Parathyroid adenoma (tissue), 2 donors: ENCODE data around the gene SSBP2.

Source experiments
- H2AFZ ChIP-seq: fragments of 300-600 bp; sonication (generic); one replicate; pipeline ENCODE4 v1.7.0; 2017; ENCODE audit warnings: antibody characterized with exemption, mild to moderate bottlenecking
- H3K27ac ChIP-seq: fragments of 300-600 bp; sonication (generic); one replicate; pipeline ENCODE4 v1.7.0; 2017
- H3K27me3 ChIP-seq: fragments of 300-600 bp; sonication (generic); one replicate; pipeline ENCODE4 v1.7.0; 2017; ENCODE audit warnings: low read length; ENCODE audit not compliant: control insufficient read depth, insufficient read depth
- H3K36me3 ChIP-seq: fragments of 300-600 bp; sonication (generic); one replicate; pipeline ENCODE4 v1.7.0; 2017; ENCODE audit warnings: low read length; ENCODE audit not compliant: control insufficient read depth, insufficient read depth
- H3K4me1 ChIP-seq: fragments of 300-600 bp; sonication (generic); one replicate; pipeline ENCODE4 v1.7.0; 2017; ENCODE audit warnings: control low read depth
- H3K4me2 ChIP-seq: fragments of 300-600 bp; sonication (generic); one replicate; pipeline ENCODE4 v1.7.0; 2017; ENCODE audit warnings: low read length
- H3K4me3 ChIP-seq: fragments of 300-600 bp; sonication (generic); one replicate; pipeline ENCODE4 v1.7.0; 2017; ENCODE audit warnings: low read depth, low read length
- H3K79me2 ChIP-seq: fragments of 300-600 bp; sonication (generic); one replicate; pipeline ENCODE4 v1.7.0; 2017; ENCODE audit warnings: control low read depth
- H3K9ac ChIP-seq: fragments of 300-600 bp; sonication (generic); one replicate; pipeline ENCODE4 v1.7.0; 2017; ENCODE audit warnings: mild to moderate bottlenecking
- H3K9me3 ChIP-seq: fragments of 300-600 bp; sonication (generic); one replicate; pipeline ENCODE4 v1.7.0; 2017; ENCODE audit warnings: low read length; ENCODE audit not compliant: control insufficient read depth
- CTCF ChIP-seq: fragments of 300-600 bp; sonication (generic); IDR thresholded peaks from one replicate; pipeline ENCODE4 v1.7.0; 2017; ENCODE audit warnings: antibody characterized with exemption, mild to moderate bottlenecking
- donor health status: primary hyperparathyroidism.

The SSBP2 gene

GRCh38 chr5:81435023-81435422 lies 315.9 kb downstream of the SSBP2 start:
- Histone ChIP-seq H3K9ac (no peak overlapping the region), H3K27me3 (no peaks in the 10 kb centered on the region), H3K79me2 (no peaks in the 10 kb centered on the region), H3K4me2 (no peak overlapping the region), H3K4me3 (no peak overlapping the region), H3K36me3 (no peaks in the 10 kb centered on the region), H3K9me3 (no peaks in the 10 kb centered on the region), H3K4me1 (no peaks in the 10 kb centered on the region), H2AFZ (no peak overlapping the region), H3K27ac (no peak overlapping the region)
- TF ChIP-seq CTCF = no peak

GRCh38 chr5:81429985-81430384 lies 320.9 kb downstream of the SSBP2 start:
- Histone ChIP-seq H3K9me3 (no peaks in the 10 kb centered on the region), H3K27ac (no peak overlapping the region), H3K36me3 (no peaks in the 10 kb centered on the region), H3K4me2 (no peak overlapping the region), H3K27me3 (no peaks in the 10 kb centered on the region), H3K9ac (no peak overlapping the region), H3K4me1 (peaks cover 4% of the 10 kb centered on the region), H3K4me3 (no peak overlapping the region), H2AFZ (no peak overlapping the region), H3K79me2 (no peaks in the 10 kb centered on the region)
- no peak for TF ChIP-seq CTCF

DNA sequence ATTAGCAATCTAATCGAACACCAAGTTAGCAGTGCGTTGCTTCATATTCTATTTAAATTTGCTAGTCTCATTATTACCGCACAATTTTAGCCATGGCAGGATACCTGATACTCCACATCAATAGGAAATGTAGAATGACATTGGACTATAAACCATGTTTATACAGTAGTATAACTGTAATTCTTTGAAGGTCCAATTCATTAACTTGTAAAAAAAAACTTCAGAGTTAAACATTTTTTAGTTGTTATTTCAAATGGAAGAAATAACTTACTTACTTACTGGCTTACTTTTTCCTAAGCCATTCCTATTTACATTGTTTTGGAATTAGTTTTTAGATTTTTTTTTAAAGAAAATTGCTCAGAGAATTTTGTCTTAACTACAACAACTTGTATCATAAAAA lies 321.5 kb downstream of the SSBP2 start:
- Histone ChIP-seq H3K36me3 (no peaks in the 10 kb centered on the region), H3K4me2 (no peak overlapping the region), H3K9ac (no peak overlapping the region), H3K4me3 (no peak overlapping the region), H2AFZ (no peak overlapping the region), H3K27ac (no peak overlapping the region), H3K27me3 (no peaks in the 10 kb centered on the region), H3K9me3 (no peaks in the 10 kb centered on the region), H3K79me2 (no peaks in the 10 kb centered on the region), H3K4me1 (peaks cover 4% of the 10 kb centered on the region)
- no peak for TF ChIP-seq CTCF

DNA sequence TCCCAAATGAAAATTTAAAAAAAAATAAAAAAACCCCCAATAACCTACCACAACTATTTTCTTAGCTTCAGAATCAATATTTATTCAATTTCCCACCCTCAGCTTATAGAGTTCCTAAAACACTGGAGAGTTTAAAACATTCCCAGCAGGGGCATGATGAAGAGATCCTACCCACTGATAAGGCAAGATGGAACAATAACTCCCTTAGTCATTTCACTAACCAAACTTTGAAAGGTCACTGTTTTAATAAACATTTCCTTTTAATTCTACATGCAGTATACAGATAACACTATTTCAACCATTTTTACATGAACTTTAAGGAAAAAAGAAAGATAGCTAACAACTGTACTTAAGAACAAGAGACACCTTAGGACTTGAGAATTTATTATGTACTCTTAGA lies 322.0 kb downstream of the SSBP2 start:
- Histone ChIP-seq H3K4me1 (peaks cover 4% of the 10 kb centered on the region), H3K9ac (no peak overlapping the region)
- TF ChIP-seq CTCF = no peak

GRCh38 chr5:81428446-81428845 lies 322.5 kb downstream of the SSBP2 start:
- Histone ChIP-seq H3K79me2 (no peaks in the 10 kb centered on the region), H2AFZ (no peak overlapping the region), H3K27ac (no peak overlapping the region), H3K4me3 (no peak overlapping the region), H3K27me3 (no peaks in the 10 kb centered on the region), H3K4me2 (no peak overlapping the region), H3K9ac (no peak overlapping the region), H3K9me3 (no peaks in the 10 kb centered on the region), H3K4me1 (peaks cover 4% of the 10 kb centered on the region), H3K36me3 (no peaks in the 10 kb centered on the region)
- no peak for TF ChIP-seq CTCF

More for the DNA sequence above, 322.0 kb downstream of the SSBP2 start:
- Histone ChIP-seq H3K4me3 (no peak overlapping the region), H3K4me2 (no peak overlapping the region), H3K79me2 (no peaks in the 10 kb centered on the region), H3K27ac (no peak overlapping the region), H3K27me3 (no peaks in the 10 kb centered on the region), H3K9me3 (no peaks in the 10 kb centered on the region), H3K36me3 (no peaks in the 10 kb centered on the region), H2AFZ (no peak overlapping the region)
